22Rv1 (cell line): ENCODE results near the gene MYO5C.

Source experiments
- ZFX ChIP-seq: fragments of 450-650 bp; IDR thresholded peaks from 2 replicates; pipeline ENCODE4 v1.6.1; 2017; ENCODE audit warnings: antibody characterized with exemption, borderline replicate concordance
- TF ChIP-seq, protein P1 (sequence below): fragments of 450-650 bp; IDR thresholded peaks from 2 replicates; pipeline ENCODE4 v1.5.1; 2017; ENCODE audit warnings: mild to moderate bottlenecking

DNA sequence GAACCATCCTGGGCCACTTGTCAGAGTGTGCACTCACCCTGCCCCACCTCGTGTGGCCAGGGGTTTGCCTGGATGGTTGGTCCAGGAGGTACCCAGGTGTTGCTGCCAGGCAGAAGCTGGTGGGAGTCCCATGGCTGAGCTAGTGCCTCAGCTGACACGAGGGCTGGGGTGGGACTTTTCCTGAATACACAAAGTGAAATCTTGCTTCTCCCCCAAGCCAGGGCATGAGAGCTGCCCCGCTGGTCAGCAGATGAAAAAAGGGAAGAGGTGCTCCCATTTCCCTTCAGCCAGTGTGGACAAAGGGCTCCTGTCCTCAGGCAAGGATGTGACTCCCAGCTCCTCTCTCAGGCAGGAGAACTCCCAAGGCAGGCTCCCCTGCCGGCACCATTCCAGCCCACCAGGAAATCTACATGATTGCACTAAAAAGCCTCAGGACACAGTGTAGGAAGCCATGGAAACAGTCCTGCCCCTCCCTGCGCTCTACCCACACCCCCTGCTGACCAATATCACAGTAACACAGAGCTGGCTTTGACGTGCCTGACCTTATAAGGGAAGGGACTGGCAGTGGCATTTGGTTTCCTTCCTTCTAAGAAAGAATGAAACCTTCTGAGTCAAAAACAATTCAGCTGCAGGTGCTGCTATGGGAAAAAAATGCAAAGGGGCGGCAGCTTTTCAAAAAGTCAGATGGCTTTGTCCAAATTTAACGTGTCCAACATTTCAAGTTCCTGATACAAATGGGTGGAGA is 33.9 kb downstream of the MYO5C start:
- TF ChIP-seq, protein P1, sequence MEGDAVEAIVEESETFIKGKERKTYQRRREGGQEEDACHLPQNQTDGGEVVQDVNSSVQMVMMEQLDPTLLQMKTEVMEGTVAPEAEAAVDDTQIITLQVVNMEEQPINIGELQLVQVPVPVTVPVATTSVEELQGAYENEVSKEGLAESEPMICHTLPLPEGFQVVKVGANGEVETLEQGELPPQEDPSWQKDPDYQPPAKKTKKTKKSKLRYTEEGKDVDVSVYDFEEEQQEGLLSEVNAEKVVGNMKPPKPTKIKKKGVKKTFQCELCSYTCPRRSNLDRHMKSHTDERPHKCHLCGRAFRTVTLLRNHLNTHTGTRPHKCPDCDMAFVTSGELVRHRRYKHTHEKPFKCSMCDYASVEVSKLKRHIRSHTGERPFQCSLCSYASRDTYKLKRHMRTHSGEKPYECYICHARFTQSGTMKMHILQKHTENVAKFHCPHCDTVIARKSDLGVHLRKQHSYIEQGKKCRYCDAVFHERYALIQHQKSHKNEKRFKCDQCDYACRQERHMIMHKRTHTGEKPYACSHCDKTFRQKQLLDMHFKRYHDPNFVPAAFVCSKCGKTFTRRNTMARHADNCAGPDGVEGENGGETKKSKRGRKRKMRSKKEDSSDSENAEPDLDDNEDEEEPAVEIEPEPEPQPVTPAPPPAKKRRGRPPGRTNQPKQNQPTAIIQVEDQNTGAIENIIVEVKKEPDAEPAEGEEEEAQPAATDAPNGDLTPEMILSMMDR, result 0 out of 2 replicates have a peak, but pooled peaks have one; percentile 9
- TF ChIP-seq ZFX, result no peak
